Lower leg skin (tissue), 3 donors: ENCODE data around the gene ABCA13.

ENCODE experiments used
- CTCF ChIP-seq, 3 donors: fragments of 450-650 bp; IDR thresholded peaks; one replicate each; pipeline ENCODE4 v1.5.1; 2016; ENCODE audit warnings: antibody characterized with exemption in 3 of 3, mild to moderate bottlenecking in 3 of 3, moderate library complexity in 2 of 3
- POLR2A ChIP-seq, 2 donors: fragments of 450-650 bp; IDR thresholded peaks; one replicate each; pipeline ENCODE4 v1.6.1; 2016 to 2017; ENCODE audit warnings: antibody characterized with exemption in 2 of 2, mild to moderate bottlenecking in 1 of 2, moderate library complexity in 1 of 2

- TF ChIP-seq CTCF (IDR thresholded peaks at IDR 0.05) (no peak), POLR2A (IDR thresholded peaks at IDR 0.05) (no peak)
Observed at GRCh38 chr7:48300301-48300700, 129.0 kb downstream of the ABCA13 start.
